Astrocyte of the spinal cord (primary cell): Measurements from ENCODE around the gene VWA8.
A peak's percentile ranks its signal among the peaks of the same experiment; 100 is the strongest.
"Not testable (repeated sequence)": the region's sequence is repeated elsewhere in the genome, so short reads cannot be mapped to it uniquely, and the experiment has no call there.

Experiments used
- DNase-seq: peaks from one replicate; pipeline ENCODE4 v3.0.0; 2011; ENCODE audit warnings: low read depth, low spot score
- H3K4me3 ChIP-seq: 2 replicates; pipeline ENCODE4 v1.5.1; 2011; ENCODE audit warnings: low read depth, mild to moderate bottlenecking, low read length, moderate library complexity
- CTCF ChIP-seq: IDR thresholded peaks from 2 replicates; pipeline ENCODE4 v1.5.1; 2012; ENCODE audit warnings: low read depth, mild to moderate bottlenecking, low read length, inconsistent platforms
- in situ Hi-C: cut with HindIII; loops from 2 replicates; pipeline ENCODE4 v1.10.0; 2017; ENCODE audit warnings: low sequenced_read_pairs

The VWA8 gene

DNA sequence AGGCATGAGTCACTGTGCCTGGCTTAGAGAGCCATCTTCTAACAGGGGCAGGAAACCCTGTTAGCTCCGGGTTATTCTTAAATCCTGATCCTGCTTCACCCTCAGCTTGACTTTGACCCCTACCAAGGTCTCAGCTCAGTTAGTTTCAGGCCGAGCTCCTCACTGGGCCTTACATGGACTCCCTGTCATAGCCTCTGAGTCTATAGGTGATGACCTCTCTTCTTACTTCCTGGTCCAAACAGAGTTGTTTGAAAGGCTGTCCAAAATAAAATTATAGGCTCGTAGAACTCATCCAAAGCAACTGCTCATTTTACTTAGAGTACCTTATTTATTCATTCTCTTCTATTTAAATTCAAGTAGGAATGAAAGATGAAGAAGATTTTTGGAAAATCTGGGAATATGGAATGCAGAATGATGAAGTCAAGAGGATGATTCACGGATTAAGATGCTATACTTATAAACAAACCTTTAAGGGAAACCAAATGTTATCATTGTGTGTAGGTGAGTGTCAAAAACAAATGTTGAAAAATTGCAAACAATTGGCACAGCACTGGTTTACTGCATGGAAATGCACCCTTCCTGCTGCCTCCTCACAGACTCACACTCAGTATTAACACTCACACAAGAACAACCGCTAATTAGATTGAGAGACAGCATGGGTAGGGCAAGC is 329.5 kb downstream of the VWA8 start:
- no peak overlapping the region for H3K4me3 ChIP-seq
- in situ Hi-C loops: no loop called here
- DNase-seq: no peak
- no peak for TF ChIP-seq CTCF

GRCh38 chr13:41627425-41627824 is 333.5 kb downstream of the VWA8 start:
- in situ Hi-C loops: no loop called here
- no peak for TF ChIP-seq CTCF
- DNase-seq: no peak
- H3K4me3 ChIP-seq: no peak overlapping the region

- TF ChIP-seq CTCF: no peak
- no peak overlapping the region for H3K4me3 ChIP-seq
- no peak for DNase-seq
- in situ Hi-C loops: no loop called here
Observed at GRCh38 chr13:41624041-41624440, 336.9 kb downstream of the VWA8 start.

GRCh38 chr13:41622432-41623429 is 338.2 kb downstream of the VWA8 start:
- no peak for TF ChIP-seq CTCF
- no peak overlapping the region for H3K4me3 ChIP-seq
- DNase-seq: peak; percentile 46
- in situ Hi-C loops: no loop called here

GRCh38 chr13:41621716-41622431 is 339.0 kb downstream of the VWA8 start:
- no peak for DNase-seq
- no peak for TF ChIP-seq CTCF
- in situ Hi-C loops: no loop called here
- H3K4me3 ChIP-seq: no peak overlapping the region

GRCh38 chr13:41617633-41618032 is 343.3 kb downstream of the VWA8 start:
- in situ Hi-C loops, H3K4me3 ChIP-seq, DNase-seq: not testable (repeated sequence)
